ENCODE results near the gene ISM1. TPM values are rescaled to one million over a fixed set of nuclear protein-coding genes. Genes with fewer than 3 reads are reported as not detected.

Gene ISM1
- total and polyA plus RNA-seq, 2 donors (not counting 3 experiments of a cell fraction or from before 2014, with no cell fraction given) = not detected

DNA sequence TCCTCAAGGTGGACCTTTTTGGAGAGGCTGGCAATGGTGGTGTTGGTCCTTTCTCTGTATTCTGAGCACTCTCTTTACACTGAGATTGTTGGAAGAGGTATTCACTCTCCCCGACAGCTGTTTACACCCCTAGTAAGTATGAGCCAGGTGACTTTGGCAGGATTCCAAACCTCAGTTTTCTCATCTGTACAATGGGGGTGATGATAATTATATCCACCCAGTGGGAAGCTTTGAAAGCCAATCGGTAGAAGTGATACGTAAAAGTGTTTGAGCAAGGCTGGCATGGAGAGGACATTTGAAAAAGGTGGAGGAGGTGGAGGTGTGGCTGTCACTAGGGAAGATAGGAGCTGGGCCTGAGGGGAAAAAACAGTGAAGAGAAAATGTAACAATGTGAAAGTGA, 35.5 kb downstream of the ISM1 start:
- CTCF ChIA-PET = interaction anchor here (2.4 kb wide), 1 partner anchor 46 kb away, joined by 9 read pairs; no protein-coding TSS in a partner anchor

More for the DNA sequence above, 35.5 kb downstream of the ISM1 start:
- Histone ChIP-seq H3K36me3 (ENCODE audit: control insufficient read depth in 2 of 2, extremely low read depth in 1 of 2, insufficient read depth in 2 of 2, low read length in 2 of 2) (no peaks in the 10 kb centered on the region), H3K79me2 (ENCODE audit: control insufficient read depth, insufficient read depth, low read length) (no peaks in the 10 kb centered on the region), H4K20me1 (replicated peaks; ENCODE audit: control insufficient read depth, extremely low read depth, insufficient read depth, low read length) (no peaks in the 10 kb centered on the region), H3K4me3 (replicated peaks in 1 of 3; ENCODE audit: insufficient read depth in 1 of 3, low read depth in 1 of 3, low read length in 3 of 3) (no peak overlapping the region), H3K4me1 (ENCODE audit: control insufficient read depth, extremely low read depth, insufficient read depth, low read length) (no peaks in the 10 kb centered on the region), H3K27ac (ENCODE audit: insufficient read depth, low read depth, low read length) (no peak overlapping the region), H3K4me2 (ENCODE audit: insufficient read depth, low read length) (no peak overlapping the region), H3K9ac (replicated peaks; ENCODE audit: extremely low read depth, insufficient read depth, low read length) (no peak overlapping the region), H3K9me3 (replicated peaks; ENCODE audit: control insufficient read depth, insufficient read depth, low read length) (no peaks in the 10 kb centered on the region), H3K27me3 (ENCODE audit: control insufficient read depth in 2 of 2, insufficient read depth in 2 of 2, low read length in 2 of 2) (peaks cover 0 to 3% of the 10 kb centered on the region in 2 experiments), H3K9me1 (replicated peaks; ENCODE audit: control insufficient read depth, extremely low read depth, insufficient read depth, low read length) (no peaks in the 10 kb centered on the region), H2AFZ (ENCODE audit: low read depth, low read length) (no peak overlapping the region)
- POLR2A ChIA-PET = no interaction called here
- DNase-seq (ENCODE audit: low read depth, low spot score) = no peak
- BruUV-seq (replicated peaks) = no TSS peak
- dilution Hi-C loops (cut with MboI; ENCODE audit: extremely low pct_ligation_motif_present, low sequenced_read_pairs) = no loop called here
- intact Hi-C loops (cut with micrococcal nuclease) = no loop called here
- FAIRE-seq = no peak
- TF ChIP-seq EZH2 (IDR thresholded peaks at IDR 0.05; ENCODE audit: borderline replicate concordance, low read depth, low read length, severe bottlenecking) (no peak), MYC (IDR thresholded peaks at IDR 0.05; ENCODE audit: low read depth, low read length) (no peak), CTCF (IDR thresholded peaks at IDR 0.05; ENCODE audit: extremely low read depth in 1 of 2, insufficient read depth in 1 of 2, low read depth in 1 of 2, low read length in 2 of 2) (no peak), FOS (IDR thresholded peaks at IDR 0.05; ENCODE audit: borderline replicate concordance, insufficient read depth, low read length) (no peak), POLR2AphosphoS5 (IDR thresholded peaks at IDR 0.05; ENCODE audit: insufficient read depth, low read depth, low read length) (no peak), POLR2A (IDR thresholded peaks at IDR 0.05; ENCODE audit: low read depth, low read length) (no peak), JUN (IDR thresholded peaks at IDR 0.05; ENCODE audit: borderline replicate concordance, insufficient read depth, insufficient read length, low read depth) (no peak), GATA2 (IDR thresholded peaks at IDR 0.05; ENCODE audit: insufficient read depth, insufficient read length, low read depth, low read length) (no peak)
- TF ChIP-seq, protein P1, sequence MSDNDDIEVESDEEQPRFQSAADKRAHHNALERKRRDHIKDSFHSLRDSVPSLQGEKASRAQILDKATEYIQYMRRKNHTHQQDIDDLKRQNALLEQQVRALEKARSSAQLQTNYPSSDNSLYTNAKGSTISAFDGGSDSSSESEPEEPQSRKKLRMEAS (IDR thresholded peaks at IDR 0.05; ENCODE audit: insufficient read depth, insufficient read length) = no peak

All from endothelial cell of umbilical vein (primary cell).